Measurements from ENCODE around the gene FKBP5. TPM values are rescaled to one million over a fixed set of nuclear protein-coding genes. Genes with fewer than 3 reads are reported as not detected.
"Not testable (repeated sequence)": the region's sequence is repeated elsewhere in the genome, so short reads cannot be mapped to it uniquely, and the experiment has no call there.

The FKBP5 gene
- total and polyA plus RNA-seq, 9 of the 15 experiments (the other 6 are each of a cell fraction or from before 2014, with no cell fraction given) = 32.7 to 151 (median 75.0) TPM

- H3K4me1 ChIP-seq (replicated peaks in 1 of 2; ENCODE audit: control insufficient read depth in 2 of 2, insufficient read depth in 2 of 2, low read length in 2 of 2); H3K27ac ChIP-seq (ENCODE audit: extremely low read depth, low read depth, low read length); DNase-seq (ENCODE audit: extremely low read depth in 1 of 4, low spot score in 3 of 4); H3K4me3 ChIP-seq; H3K79me2 ChIP-seq (ENCODE audit: control insufficient read depth, insufficient read depth, low read length); H3K4me2 ChIP-seq (ENCODE audit: insufficient read depth, low read length); H3K9ac ChIP-seq (ENCODE audit: insufficient read depth in 1 of 2, low read depth in 2 of 2, low read length in 2 of 2); H3K27me3 ChIP-seq (ENCODE audit: control insufficient read depth in 2 of 2, insufficient read depth in 2 of 2, low read length in 2 of 2); H3K9me1 ChIP-seq (ENCODE audit: control insufficient read depth, insufficient read depth, low read length); H4K20me1 ChIP-seq (replicated peaks; ENCODE audit: control insufficient read depth, insufficient read depth, low read length); FAIRE-seq; H3K9me3 ChIP-seq (replicated peaks; ENCODE audit: control insufficient read depth, insufficient read depth, low read depth, low read length); H2AFZ ChIP-seq (ENCODE audit: low read depth, low read length); in situ Hi-C loops (cut with MboI); ATAC-seq; CTCF ChIA-PET (ENCODE audit: low intra/inter-chr PET ratio); intact Hi-C loops (cut with micrococcal nuclease); BruUV-seq (replicated peaks): not testable (repeated sequence)
- H3K36me3 ChIP-seq (ENCODE audit: control insufficient read depth, insufficient read depth, low read length) = peaks cover 47% of the 10 kb centered on the region
- 95% methylated on average over 8 of the region's 8 CpGs for WGBS (ENCODE audit: insufficient coverage, low coverage, missing lambda C conversion rate)
- POLR2A ChIA-PET = interaction anchor here (1.1 to 1.7 kb wide), 4 partner anchors 8 to 138 kb away, joined by 3 to 6 read pairs (median 4); partner anchors contain the start of gene ARMC12
These were observed 90.1 kb downstream of the FKBP5 start for GRCh38 chr6:35598621-35599020.

GRCh38 chr6:35596448-35597442 is 92.0 kb downstream of the FKBP5 start:
- ChIA-PET CTCF (ENCODE audit: low intra/inter-chr PET ratio) (no interaction called here), POLR2A (interaction anchor here (0.6 to 1.2 kb wide), 3 partner anchors 12 to 49 kb away, joined by 3 read pairs; no protein-coding TSS in a partner anchor)
- BruUV-seq (replicated peaks) = no TSS peak
- TF ChIP-seq LEF1 (IDR thresholded peaks at IDR 0.05) = no peak
- TF ChIP-seq PTBP1 (IDR thresholded peaks at IDR 0.05; ENCODE audit: low read depth, low read length) = no peak
- TF ChIP-seq, protein P1, sequence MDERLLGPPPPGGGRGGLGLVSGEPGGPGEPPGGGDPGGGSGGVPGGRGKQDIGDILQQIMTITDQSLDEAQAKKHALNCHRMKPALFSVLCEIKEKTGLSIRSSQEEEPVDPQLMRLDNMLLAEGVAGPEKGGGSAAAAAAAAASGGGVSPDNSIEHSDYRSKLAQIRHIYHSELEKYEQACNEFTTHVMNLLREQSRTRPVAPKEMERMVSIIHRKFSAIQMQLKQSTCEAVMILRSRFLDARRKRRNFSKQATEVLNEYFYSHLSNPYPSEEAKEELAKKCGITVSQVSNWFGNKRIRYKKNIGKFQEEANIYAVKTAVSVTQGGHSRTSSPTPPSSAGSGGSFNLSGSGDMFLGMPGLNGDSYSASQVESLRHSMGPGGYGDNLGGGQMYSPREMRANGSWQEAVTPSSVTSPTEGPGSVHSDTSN (CRISPR knock-in tag; IDR thresholded peaks at IDR 0.05; ENCODE audit: low read depth) = no peak
- TF ChIP-seq, protein P1 (tag; conservative IDR thresholded peaks at IDR 0.05; ENCODE audit: low read depth) = peak; percentile 84
- no peak for TF ChIP-seq RBM17 (IDR thresholded peaks at IDR 0.05; ENCODE audit: borderline replicate concordance, low read depth, low read length)
- no peak for TF ChIP-seq CEBPB (tag; IDR thresholded peaks at IDR 0.05)
- TF ChIP-seq KHSRP (IDR thresholded peaks at IDR 0.05) = no peak
- TF ChIP-seq MEIS2 (IDR thresholded peaks at IDR 0.05; ENCODE audit: partially characterized antibody) = peak; percentile 74
- in situ Hi-C loops (cut with MboI) (no loop called here), intact Hi-C loops (cut with micrococcal nuclease) (no loop called here)
- FAIRE-seq = no peak
- Histone ChIP-seq H3K27ac (ENCODE audit: extremely low read depth, low read depth, low read length) (no peak overlapping the region), H3K27me3 (ENCODE audit: control insufficient read depth in 2 of 2, insufficient read depth in 2 of 2, low read length in 2 of 2) (no peaks in the 10 kb centered on the region), H2AFZ (ENCODE audit: low read depth, low read length) (no peak overlapping the region), H3K4me1 (replicated peaks in 1 of 2; ENCODE audit: control insufficient read depth in 2 of 2, insufficient read depth in 2 of 2, low read length in 2 of 2) (no peaks in the 10 kb centered on the region), H3K36me3 (ENCODE audit: control insufficient read depth, insufficient read depth, low read length) (peaks cover 64% of the 10 kb centered on the region), H3K9me3 (replicated peaks; ENCODE audit: control insufficient read depth, insufficient read depth, low read depth, low read length) (no peaks in the 10 kb centered on the region), H3K4me2 (ENCODE audit: insufficient read depth, low read length) (no peak overlapping the region), H4K20me1 (replicated peaks; ENCODE audit: control insufficient read depth, insufficient read depth, low read length) (no peaks in the 10 kb centered on the region), H3K79me2 (ENCODE audit: control insufficient read depth, insufficient read depth, low read length) (no peaks in the 10 kb centered on the region; the same call in 2 of the 3 replicates), H3K9me1 (ENCODE audit: control insufficient read depth, insufficient read depth, low read length) (no peaks in the 10 kb centered on the region), H3K4me3 (no peak overlapping the region), H3K9ac (ENCODE audit: insufficient read depth in 1 of 2, low read depth in 2 of 2, low read length in 2 of 2) (0 out of 4 replicates have a peak overlapping the region, but pooled peaks of 1 of the 2 experiments have one; percentile 7)
- ATAC-seq = no peak
- no peak for DNase-seq (ENCODE audit: extremely low read depth in 1 of 4, low spot score in 3 of 4)
- WGBS (ENCODE audit: insufficient coverage, low coverage, missing lambda C conversion rate) = 86% methylated on average over 8 of the region's 8 CpGs
